GM23338 (cell line): Measurements from ENCODE around the gene ATF2.

Experiments
- CREB1 ChIP-seq: fragments of 250-450 bp; sonication (Bioruptor Pico); IDR thresholded peaks from 2 replicates; pipeline ENCODE4 v1.5.0; 2020; ENCODE audit warnings: low read depth, mild to moderate bottlenecking, moderate library complexity
- EZH2 ChIP-seq: fragments of 200-600 bp; sonication (generic); IDR thresholded peaks from one replicate; pipeline ENCODE4 v1.8.0; 2017; ENCODE audit warnings: antibody characterized with exemption, mild to moderate bottlenecking, low read depth; ENCODE audit not compliant: unreplicated experiment
- EZH2phosphoT487 ChIP-seq: fragments of 200-600 bp; sonication (generic); IDR thresholded peaks from one replicate; pipeline ENCODE4 v1.8.1; 2018; ENCODE audit warnings: antibody characterized with exemption; ENCODE audit not compliant: unreplicated experiment
- JUNB ChIP-seq: IDR thresholded peaks from one replicate; pipeline ENCODE4 v1.6.1; 2016; ENCODE audit warnings: antibody characterized with exemption; ENCODE audit not compliant: unreplicated experiment
- POLR2AphosphoS5 ChIP-seq: IDR thresholded peaks from 2 replicates; pipeline ENCODE4 v1.6.1; 2016; ENCODE audit warnings: antibody characterized with exemption, low read depth
- ZNF331 ChIP-seq: fragments of 250-450 bp; sonication (Bioruptor Pico); IDR thresholded peaks from 2 replicates; pipeline ENCODE4 v1.5.0; 2020; ENCODE audit warnings: low read depth, mild to moderate bottlenecking, moderate library complexity
- TF ChIP-seq, protein P1 (sequence below), 2 experiments: fragments of 200-600 bp in 1 of 2; sonication (generic) in 1 of 2; conservative IDR thresholded peaks; 2 replicates each; pipeline versions ENCODE4 v1.5.1 to v1.6.1; 2016 to 2017; ENCODE audit warnings: antibody characterized with exemption in 2 of 2, low read depth in 2 of 2, mild to moderate bottlenecking in 2 of 2, moderate library complexity in 1 of 2
- TF ChIP-seq, protein P2 (sequence below): IDR thresholded peaks from one replicate; pipeline ENCODE4 v1.6.1; 2018; ENCODE audit warnings: antibody characterized with exemption; ENCODE audit not compliant: unreplicated experiment
- TF ChIP-seq, protein P3 (sequence below): IDR thresholded peaks from 2 replicates; pipeline ENCODE4 v1.6.1; 2016; ENCODE audit warnings: antibody characterized with exemption

DNA sequence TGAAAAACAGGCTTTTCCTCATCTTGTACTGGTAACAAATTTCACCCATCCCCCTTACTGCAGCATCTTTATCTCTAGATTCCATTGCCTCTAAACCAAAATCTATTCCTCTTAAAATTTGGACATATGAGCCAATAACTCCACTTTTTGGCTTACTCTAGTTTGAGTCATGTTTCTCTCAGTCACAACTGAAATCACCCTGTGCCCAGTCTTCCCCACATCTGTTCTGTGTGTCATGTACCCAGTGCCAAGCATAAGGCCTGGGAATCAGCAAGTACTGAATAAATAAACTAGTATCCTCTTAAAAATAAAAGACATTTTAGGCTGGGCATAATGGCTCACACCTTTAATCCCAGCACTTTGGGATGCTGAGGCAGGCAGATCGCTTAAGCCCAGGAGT, 142.1 kb downstream of the ATF2 start:
- TF ChIP-seq, protein P1, sequence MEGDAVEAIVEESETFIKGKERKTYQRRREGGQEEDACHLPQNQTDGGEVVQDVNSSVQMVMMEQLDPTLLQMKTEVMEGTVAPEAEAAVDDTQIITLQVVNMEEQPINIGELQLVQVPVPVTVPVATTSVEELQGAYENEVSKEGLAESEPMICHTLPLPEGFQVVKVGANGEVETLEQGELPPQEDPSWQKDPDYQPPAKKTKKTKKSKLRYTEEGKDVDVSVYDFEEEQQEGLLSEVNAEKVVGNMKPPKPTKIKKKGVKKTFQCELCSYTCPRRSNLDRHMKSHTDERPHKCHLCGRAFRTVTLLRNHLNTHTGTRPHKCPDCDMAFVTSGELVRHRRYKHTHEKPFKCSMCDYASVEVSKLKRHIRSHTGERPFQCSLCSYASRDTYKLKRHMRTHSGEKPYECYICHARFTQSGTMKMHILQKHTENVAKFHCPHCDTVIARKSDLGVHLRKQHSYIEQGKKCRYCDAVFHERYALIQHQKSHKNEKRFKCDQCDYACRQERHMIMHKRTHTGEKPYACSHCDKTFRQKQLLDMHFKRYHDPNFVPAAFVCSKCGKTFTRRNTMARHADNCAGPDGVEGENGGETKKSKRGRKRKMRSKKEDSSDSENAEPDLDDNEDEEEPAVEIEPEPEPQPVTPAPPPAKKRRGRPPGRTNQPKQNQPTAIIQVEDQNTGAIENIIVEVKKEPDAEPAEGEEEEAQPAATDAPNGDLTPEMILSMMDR (conservative IDR thresholded peaks at IDR 0.05; ENCODE audit: low read depth in 2 of 2): no peak
- TF ChIP-seq POLR2AphosphoS5 (no peak), EZH2 (no peak), CREB1 (CRISPR knock-in tag) (no peak), EZH2phosphoT487 (no peak), ZNF331 (no peak), JUNB (no peak)
- TF ChIP-seq, protein P2, sequence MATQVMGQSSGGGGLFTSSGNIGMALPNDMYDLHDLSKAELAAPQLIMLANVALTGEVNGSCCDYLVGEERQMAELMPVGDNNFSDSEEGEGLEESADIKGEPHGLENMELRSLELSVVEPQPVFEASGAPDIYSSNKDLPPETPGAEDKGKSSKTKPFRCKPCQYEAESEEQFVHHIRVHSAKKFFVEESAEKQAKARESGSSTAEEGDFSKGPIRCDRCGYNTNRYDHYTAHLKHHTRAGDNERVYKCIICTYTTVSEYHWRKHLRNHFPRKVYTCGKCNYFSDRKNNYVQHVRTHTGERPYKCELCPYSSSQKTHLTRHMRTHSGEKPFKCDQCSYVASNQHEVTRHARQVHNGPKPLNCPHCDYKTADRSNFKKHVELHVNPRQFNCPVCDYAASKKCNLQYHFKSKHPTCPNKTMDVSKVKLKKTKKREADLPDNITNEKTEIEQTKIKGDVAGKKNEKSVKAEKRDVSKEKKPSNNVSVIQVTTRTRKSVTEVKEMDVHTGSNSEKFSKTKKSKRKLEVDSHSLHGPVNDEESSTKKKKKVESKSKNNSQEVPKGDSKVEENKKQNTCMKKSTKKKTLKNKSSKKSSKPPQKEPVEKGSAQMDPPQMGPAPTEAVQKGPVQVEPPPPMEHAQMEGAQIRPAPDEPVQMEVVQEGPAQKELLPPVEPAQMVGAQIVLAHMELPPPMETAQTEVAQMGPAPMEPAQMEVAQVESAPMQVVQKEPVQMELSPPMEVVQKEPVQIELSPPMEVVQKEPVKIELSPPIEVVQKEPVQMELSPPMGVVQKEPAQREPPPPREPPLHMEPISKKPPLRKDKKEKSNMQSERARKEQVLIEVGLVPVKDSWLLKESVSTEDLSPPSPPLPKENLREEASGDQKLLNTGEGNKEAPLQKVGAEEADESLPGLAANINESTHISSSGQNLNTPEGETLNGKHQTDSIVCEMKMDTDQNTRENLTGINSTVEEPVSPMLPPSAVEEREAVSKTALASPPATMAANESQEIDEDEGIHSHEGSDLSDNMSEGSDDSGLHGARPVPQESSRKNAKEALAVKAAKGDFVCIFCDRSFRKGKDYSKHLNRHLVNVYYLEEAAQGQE: no peak
- TF ChIP-seq, protein P3, sequence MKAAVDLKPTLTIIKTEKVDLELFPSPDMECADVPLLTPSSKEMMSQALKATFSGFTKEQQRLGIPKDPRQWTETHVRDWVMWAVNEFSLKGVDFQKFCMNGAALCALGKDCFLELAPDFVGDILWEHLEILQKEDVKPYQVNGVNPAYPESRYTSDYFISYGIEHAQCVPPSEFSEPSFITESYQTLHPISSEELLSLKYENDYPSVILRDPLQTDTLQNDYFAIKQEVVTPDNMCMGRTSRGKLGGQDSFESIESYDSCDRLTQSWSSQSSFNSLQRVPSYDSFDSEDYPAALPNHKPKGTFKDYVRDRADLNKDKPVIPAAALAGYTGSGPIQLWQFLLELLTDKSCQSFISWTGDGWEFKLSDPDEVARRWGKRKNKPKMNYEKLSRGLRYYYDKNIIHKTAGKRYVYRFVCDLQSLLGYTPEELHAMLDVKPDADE: no peak
